Stimulated activated CD8-positive, alpha-beta memory T cell treated with anti-CD3 and anti-CD28 coated beads, Interleukin-15, amount 100 ng/mL, for 24 hours (primary cell): ENCODE measurements around the gene FAM187B.

ENCODE experiments used
- DNase-seq: peaks from one replicate; pipeline ENCODE4 v3.0.0-alpha.2; 2020; ENCODE audit warnings: low read depth

The FAM187B gene

DNA sequence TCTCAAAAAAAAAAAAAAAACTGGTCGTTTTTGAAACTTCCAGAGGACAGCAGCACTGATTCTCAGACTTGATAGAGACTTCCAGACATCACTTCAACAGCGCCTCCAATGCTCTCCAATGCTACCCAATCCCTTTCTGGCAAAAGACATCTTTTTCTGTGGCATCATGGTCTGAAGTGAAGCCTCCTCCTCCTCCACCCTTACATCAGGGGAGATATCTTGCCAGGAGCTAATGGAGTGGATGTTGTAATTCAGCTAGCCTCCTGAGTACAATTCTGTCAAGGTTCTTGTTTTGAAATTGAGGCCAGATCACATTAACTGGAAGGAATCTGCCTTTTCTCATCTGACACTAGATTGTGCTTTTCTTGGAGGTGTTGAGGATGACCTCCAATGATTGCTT, 49.8 kb downstream of the FAM187B start:
- no peak for DNase-seq

DNA sequence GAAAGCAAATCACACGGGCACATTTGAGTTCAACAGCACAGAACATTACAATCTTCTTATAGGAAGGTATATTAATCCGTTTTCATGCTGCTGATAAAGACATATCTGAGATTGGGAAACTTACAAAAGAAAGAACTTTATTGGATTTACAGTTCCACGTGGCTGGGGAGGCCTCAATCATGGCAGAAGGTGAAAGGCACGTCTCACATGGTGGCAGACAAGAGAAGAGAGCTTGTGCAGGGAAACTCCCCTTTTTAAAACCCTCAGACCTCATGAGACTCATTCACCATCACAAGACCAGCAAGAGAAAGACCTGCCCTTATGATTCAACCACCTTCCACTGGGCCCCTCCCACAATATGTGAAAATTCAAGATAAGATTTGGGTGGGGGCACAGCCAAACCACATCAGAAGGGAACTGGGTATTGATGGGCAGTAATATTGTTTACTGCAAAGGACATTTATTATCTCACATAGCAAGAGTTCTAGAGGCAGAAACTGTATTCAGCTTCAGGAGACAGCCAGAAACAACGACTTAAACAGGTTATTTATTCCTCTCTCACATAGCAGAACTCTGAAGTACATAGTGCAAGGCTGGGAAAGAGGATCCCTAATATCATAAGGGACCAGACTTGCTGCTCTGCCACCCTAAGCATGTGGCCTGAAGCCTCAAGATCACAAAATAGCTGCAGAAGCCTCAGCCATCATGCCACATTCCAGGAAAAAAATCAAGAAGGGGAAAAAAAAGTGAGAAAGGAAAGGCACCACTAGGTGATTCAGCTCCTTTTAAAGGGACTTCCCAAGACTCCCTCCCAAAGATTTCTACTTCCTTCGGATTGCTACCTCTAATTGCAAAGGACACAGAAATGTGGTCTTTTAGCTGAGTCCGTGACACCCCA, 50.9 kb downstream of the FAM187B start:
- DNase-seq, result no peak

DNA sequence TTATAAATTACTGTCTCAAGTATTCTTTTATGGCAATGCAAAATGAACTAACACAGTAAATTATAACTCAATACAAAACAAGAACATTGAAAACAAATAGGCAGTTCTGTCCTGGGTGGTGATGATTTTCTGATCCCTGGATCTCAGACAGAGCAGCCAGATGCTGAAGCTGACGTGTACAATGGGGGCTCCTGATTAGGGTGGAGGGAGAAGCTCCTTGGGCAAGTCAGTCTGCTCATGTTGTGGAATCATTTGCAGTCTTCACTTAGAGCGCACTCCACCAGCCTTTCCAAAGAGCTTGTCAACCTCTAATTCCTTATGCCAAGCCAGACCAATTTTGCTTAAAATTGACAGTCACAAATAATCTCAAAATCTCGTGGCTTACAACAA, 52.4 kb downstream of the FAM187B start:
- no peak for DNase-seq
